ENCODE data around the gene GVQW3. TPM values are rescaled to one million over a fixed set of nuclear protein-coding genes. Genes with fewer than 3 reads are reported as not detected.

GVQW3 gene
- total and polyA plus RNA-seq, 2 of the 13 experiments (the other 11 are each of a cell fraction or from before 2014, with no cell fraction given) = 5.0 to 5.6 TPM

DNA sequence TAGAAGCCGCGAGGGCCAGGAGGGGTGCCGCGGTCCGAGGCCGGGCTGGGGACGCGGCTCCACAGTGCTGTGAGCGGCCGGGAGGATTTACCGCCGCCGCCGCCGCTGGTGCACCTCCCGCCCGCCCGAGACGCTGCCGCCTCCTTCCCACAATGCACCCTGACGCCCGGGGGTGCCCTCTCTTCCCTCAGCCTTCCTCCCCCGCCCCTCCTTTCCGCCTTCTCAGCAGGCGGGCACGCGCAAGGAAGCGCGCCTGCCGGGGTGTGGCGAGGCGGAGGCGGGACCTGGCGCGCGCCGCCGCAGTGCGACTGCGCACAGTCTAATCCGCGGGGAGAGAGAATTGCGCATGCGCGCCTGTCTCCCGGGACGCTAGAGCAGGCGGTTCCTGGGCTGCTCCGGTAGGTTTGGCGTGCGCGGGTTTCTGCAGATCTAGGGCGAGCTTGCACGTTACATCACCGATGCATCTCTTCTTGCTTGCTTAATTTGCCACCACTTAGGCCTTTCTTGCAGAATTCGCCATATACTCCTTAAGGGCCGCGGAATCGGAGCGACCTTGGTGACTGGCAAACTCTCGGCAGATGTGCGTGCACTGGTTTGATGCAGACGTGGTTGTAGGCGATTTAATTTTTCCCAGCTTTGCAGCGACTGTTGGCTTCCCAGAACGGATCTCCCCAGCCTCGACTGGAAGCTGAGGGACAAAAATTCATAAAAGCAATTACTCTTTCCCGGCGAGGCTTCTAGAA lies at the start of gene GVQW3, which contains the start of gene THAP12 (continued):
- TF ChIP-seq, protein P1, sequence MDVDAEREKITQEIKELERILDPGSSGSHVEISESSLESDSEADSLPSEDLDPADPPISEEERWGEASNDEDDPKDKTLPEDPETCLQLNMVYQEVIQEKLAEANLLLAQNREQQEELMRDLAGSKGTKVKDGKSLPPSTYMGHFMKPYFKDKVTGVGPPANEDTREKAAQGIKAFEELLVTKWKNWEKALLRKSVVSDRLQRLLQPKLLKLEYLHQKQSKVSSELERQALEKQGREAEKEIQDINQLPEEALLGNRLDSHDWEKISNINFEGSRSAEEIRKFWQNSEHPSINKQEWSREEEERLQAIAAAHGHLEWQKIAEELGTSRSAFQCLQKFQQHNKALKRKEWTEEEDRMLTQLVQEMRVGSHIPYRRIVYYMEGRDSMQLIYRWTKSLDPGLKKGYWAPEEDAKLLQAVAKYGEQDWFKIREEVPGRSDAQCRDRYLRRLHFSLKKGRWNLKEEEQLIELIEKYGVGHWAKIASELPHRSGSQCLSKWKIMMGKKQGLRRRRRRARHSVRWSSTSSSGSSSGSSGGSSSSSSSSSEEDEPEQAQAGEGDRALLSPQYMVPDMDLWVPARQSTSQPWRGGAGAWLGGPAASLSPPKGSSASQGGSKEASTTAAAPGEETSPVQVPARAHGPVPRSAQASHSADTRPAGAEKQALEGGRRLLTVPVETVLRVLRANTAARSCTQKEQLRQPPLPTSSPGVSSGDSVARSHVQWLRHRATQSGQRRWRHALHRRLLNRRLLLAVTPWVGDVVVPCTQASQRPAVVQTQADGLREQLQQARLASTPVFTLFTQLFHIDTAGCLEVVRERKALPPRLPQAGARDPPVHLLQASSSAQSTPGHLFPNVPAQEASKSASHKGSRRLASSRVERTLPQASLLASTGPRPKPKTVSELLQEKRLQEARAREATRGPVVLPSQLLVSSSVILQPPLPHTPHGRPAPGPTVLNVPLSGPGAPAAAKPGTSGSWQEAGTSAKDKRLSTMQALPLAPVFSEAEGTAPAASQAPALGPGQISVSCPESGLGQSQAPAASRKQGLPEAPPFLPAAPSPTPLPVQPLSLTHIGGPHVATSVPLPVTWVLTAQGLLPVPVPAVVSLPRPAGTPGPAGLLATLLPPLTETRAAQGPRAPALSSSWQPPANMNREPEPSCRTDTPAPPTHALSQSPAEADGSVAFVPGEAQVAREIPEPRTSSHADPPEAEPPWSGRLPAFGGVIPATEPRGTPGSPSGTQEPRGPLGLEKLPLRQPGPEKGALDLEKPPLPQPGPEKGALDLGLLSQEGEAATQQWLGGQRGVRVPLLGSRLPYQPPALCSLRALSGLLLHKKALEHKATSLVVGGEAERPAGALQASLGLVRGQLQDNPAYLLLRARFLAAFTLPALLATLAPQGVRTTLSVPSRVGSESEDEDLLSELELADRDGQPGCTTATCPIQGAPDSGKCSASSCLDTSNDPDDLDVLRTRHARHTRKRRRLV (CRISPR knock-in tag; IDR thresholded peaks at IDR 0.05) = 0 out of 2 replicates have a peak, but pooled peaks have one; percentile 63
- TF ChIP-seq ARID2 (CRISPR knock-in tag; IDR thresholded peaks at IDR 0.05; ENCODE audit: borderline replicate concordance) (peak; percentile 88; the same call in 1 of the 2 replicates), BORCS8-MEF2B (CRISPR knock-in tag; IDR thresholded peaks at IDR 0.05) (peak; percentile 49; the same call in 1 of the 2 replicates), ZNF652 (CRISPR knock-in tag; IDR thresholded peaks at IDR 0.05; ENCODE audit: borderline replicate concordance, low read depth) (0 out of 2 replicates have a peak, but pooled peaks have one; percentile 6), KDM1A (CRISPR knock-in tag; IDR thresholded peaks at IDR 0.05) (no peak), IRX3 (CRISPR knock-in tag; IDR thresholded peaks at IDR 0.05; ENCODE audit: borderline replicate concordance, low read depth) (no peak), CREB1 (IDR thresholded peaks at IDR 0.05) (no peak), CREB1 (CRISPR knock-in tag; IDR thresholded peaks at IDR 0.05) (no peak), MEIS2 (CRISPR knock-in tag; IDR thresholded peaks at IDR 0.05) (peak; percentile 37; the same call in 1 of the 2 replicates), RBM22 (optimal IDR thresholded peaks at IDR 0.05; ENCODE audit: low read length) (no peak), ZNF781 (CRISPR knock-in tag; IDR thresholded peaks at IDR 0.05; ENCODE audit: borderline replicate concordance, not compliant biosample characterization) (peak; percentile 51), MTA3 (CRISPR knock-in tag; IDR thresholded peaks at IDR 0.05) (no peak), ZSCAN22 (CRISPR knock-in tag; IDR thresholded peaks at IDR 0.05) (no peak), ZNF121 (CRISPR knock-in tag; IDR thresholded peaks at IDR 0.05) (no peak), SNRNP70 (IDR thresholded peaks at IDR 0.05; ENCODE audit: low read depth, low read length) (no peak), SP4 (CRISPR knock-in tag; IDR thresholded peaks at IDR 0.05) (peak; percentile 83), ASH2L (IDR thresholded peaks at IDR 0.05; ENCODE audit: insufficient read length, low read depth, low read length) (peak; percentile 57)
- TF ChIP-seq, protein P2, sequence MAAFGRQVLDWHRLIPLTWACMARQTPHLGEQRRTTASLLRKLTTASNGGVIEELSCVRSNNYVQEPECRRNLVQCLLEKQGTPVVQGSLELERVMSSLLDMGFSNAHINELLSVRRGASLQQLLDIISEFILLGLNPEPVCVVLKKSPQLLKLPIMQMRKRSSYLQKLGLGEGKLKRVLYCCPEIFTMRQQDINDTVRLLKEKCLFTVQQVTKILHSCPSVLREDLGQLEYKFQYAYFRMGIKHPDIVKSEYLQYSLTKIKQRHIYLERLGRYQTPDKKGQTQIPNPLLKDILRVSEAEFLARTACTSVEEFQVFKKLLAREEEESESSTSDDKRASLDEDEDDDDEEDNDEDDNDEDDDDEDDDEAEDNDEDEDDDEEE (CRISPR knock-in tag; IDR thresholded peaks at IDR 0.05) = peak; percentile 87
- TF ChIP-seq, protein P3, sequence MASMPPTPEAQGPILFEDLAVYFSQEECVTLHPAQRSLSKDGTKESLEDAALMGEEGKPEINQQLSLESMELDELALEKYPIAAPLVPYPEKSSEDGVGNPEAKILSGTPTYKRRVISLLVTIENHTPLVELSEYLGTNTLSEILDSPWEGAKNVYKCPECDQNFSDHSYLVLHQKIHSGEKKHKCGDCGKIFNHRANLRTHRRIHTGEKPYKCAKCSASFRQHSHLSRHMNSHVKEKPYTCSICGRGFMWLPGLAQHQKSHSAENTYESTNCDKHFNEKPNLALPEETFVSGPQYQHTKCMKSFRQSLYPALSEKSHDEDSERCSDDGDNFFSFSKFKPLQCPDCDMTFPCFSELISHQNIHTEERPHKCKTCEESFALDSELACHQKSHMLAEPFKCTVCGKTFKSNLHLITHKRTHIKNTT (CRISPR knock-in tag; IDR thresholded peaks at IDR 0.05) = no peak
- TF ChIP-seq, protein P4, sequence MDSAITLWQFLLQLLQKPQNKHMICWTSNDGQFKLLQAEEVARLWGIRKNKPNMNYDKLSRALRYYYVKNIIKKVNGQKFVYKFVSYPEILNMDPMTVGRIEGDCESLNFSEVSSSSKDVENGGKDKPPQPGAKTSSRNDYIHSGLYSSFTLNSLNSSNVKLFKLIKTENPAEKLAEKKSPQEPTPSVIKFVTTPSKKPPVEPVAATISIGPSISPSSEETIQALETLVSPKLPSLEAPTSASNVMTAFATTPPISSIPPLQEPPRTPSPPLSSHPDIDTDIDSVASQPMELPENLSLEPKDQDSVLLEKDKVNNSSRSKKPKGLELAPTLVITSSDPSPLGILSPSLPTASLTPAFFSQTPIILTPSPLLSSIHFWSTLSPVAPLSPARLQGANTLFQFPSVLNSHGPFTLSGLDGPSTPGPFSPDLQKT (CRISPR knock-in tag; IDR thresholded peaks at IDR 0.05; ENCODE audit: borderline replicate concordance) = no peak
